Gastroesophageal sphincter (tissue), 4 donors: Measurements from ENCODE around the gene NFAM1. TPM values are rescaled to one million over a fixed set of nuclear protein-coding genes. Genes with fewer than 3 reads are reported as not detected.

Source experiments
- ATAC-seq: fragments of 150-250 bp; one replicate; pipeline ENCODE4 v1.9.1; 2016; ENCODE audit warnings: mild to moderate bottlenecking, moderate library complexity
- H3K27ac ChIP-seq, 4 donors: fragments of 200-600 bp; sonication (generic) in 3 of 4; 1 replicate in 3 of 4; 2 replicates in 1 of 4; pipeline ENCODE4 v1.5.1; 2016 to 2019
- H3K27me3 ChIP-seq: fragments of 200-600 bp; sonication (generic); one replicate; pipeline ENCODE4 v1.5.1; 2019
- H3K36me3 ChIP-seq, 2 donors: fragments of 200-600 bp; sonication (generic); one replicate each; pipeline ENCODE4 v1.5.1; 2019; ENCODE audit warnings: control low read depth in 1 of 2
- H3K4me1 ChIP-seq, 3 donors: fragments of 200-600 bp; sonication (generic); 1 replicate in 2 of 3; 2 replicates in 1 of 3; pipeline ENCODE4 v1.5.1; 2016 to 2019; ENCODE audit warnings: control low read depth in 2 of 3
- H3K4me3 ChIP-seq, 2 donors: fragments of 200-600 bp; sonication (generic); one replicate each; pipeline ENCODE4 v1.5.1; 2019; ENCODE audit warnings: mild to moderate bottlenecking in 1 of 2, moderate library complexity in 1 of 2
- H3K9me3 ChIP-seq, 3 donors: fragments of 200-600 bp; sonication (generic); one replicate each; pipeline ENCODE4 v1.5.1; 2017 to 2019; ENCODE audit warnings: control low read depth in 2 of 3
- CTCF ChIP-seq, 4 experiments: fragments of 200-600 bp in 2 of 4; fragments of 450-650 bp in 2 of 4; sonication (generic) in 1 of 4; IDR thresholded peaks; one replicate each; pipeline ENCODE4 v1.5.1; 2017 to 2019; ENCODE audit warnings: antibody characterized with exemption in 4 of 4, mild to moderate bottlenecking in 2 of 4, moderate library complexity in 2 of 4
- EP300 ChIP-seq: sonication (generic); formaldehyde crosslinking; IDR thresholded peaks from one replicate; pipeline ENCODE4 v1.6.1; 2017; ENCODE audit warnings: antibody characterized with exemption, mild to moderate bottlenecking
- POLR2A ChIP-seq, 2 donors: fragments of 450-650 bp; IDR thresholded peaks; one replicate each; pipeline ENCODE4 v1.6.1; 2017; ENCODE audit warnings: antibody characterized with exemption in 2 of 2, mild to moderate bottlenecking in 2 of 2, moderate library complexity in 1 of 2
- POLR2AphosphoS5 ChIP-seq: sonication (generic); formaldehyde crosslinking; IDR thresholded peaks from one replicate; pipeline ENCODE4 v1.6.1; 2017; ENCODE audit warnings: antibody characterized with exemption
- WGBS, 2 donors: methylation state at CpG; one replicate each; pipeline ENCODE4 v1.1.5; 2018; ENCODE audit warnings: low coverage in 1 of 2; 5-methylcytosine and 5-hydroxymethylcytosine counted together
- total RNA-seq, 4 donors: library from RNA; depleted of rRNA; stranded (reverse); fragments of >200 nt; gene quantifications; one replicate each; pipeline ENCODE4 v1.1.0, GENCODE V29; 2016

Gene NFAM1
- total RNA-seq, 4 donors from 2014 or later: 1.2 to 3.4 (median 2.7) TPM

GRCh38 chr22:42338479-42338878 is 93.7 kb downstream of the NFAM1 start:
- no peaks in the 10 kb centered on the region for H3K9me3 ChIP-seq
- H3K36me3 ChIP-seq: no peaks in the 10 kb centered on the region
- H3K4me1 ChIP-seq: peaks cover 0 to 30% (median 4%) of the 10 kb centered on the region in 3 donors
- H3K27me3 ChIP-seq: no peaks in the 10 kb centered on the region
- H3K27ac ChIP-seq: no peak overlapping the region
- no peak overlapping the region for H3K4me3 ChIP-seq
- TF ChIP-seq EP300 (no peak), POLR2AphosphoS5 (no peak), CTCF (IDR thresholded peaks at IDR 0.05) (no peak), POLR2A (IDR thresholded peaks at IDR 0.05) (no peak)
- 71 to 76% methylated on average over 9 to 21 of the region's 21 CpGs for WGBS, 2 donors
- ATAC-seq: no peak

- Histone ChIP-seq H3K4me1 (peaks cover 0 to 21% (median 4%) of the 10 kb centered on the region in 3 donors), H3K4me3 (no peak overlapping the region), H3K36me3 (no peaks in the 10 kb centered on the region), H3K27me3 (no peaks in the 10 kb centered on the region), H3K9me3 (no peaks in the 10 kb centered on the region), H3K27ac (no peak overlapping the region)
- TF ChIP-seq CTCF (IDR thresholded peaks at IDR 0.05): no peak
- no peak for TF ChIP-seq POLR2AphosphoS5
- no peak for TF ChIP-seq POLR2A (IDR thresholded peaks at IDR 0.05)
- no peak for TF ChIP-seq EP300
- ATAC-seq: no peak
Observed at GRCh38 chr22:42337356-42337755, 94.8 kb downstream of the NFAM1 start.

DNA sequence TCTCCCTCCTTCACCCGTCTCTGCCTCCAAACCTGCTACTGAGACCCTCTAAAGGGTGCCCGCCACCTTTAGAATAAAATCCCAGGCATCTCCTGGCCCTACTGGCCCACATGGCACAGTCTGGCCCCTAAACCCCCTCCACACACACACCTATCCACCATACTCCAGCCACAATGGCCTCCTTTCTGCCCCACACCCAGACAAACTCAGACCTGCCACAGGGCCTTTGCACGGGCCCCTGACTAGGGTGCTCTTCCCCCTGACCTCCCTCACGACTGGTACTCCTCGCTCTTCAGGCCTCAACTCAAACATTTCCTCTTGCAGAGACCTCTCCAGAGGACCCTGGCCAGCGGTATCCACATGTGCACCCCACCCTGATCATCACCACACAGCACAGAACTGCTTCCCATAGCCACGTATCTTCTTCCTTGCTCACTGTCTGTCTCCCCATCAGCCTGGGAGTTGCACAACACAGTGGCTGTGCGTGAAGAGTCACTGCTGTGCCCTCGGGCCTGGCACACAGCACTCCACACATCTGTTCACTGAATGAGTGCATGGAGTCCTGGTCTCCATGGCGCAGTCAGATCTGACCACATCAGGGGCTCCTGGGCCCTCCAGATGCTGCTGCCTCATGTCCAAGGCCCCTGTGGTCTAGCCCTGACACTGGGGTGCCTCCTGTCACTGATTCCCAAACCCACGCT is 95.5 kb downstream of the NFAM1 start:
- no peak for ATAC-seq
- H3K27ac ChIP-seq: no peak overlapping the region
- TF ChIP-seq POLR2AphosphoS5 (no peak), CTCF (IDR thresholded peaks at IDR 0.05) (no peak), EP300 (no peak), POLR2A (IDR thresholded peaks at IDR 0.05) (no peak)
- peaks cover 0 to 14% (median 4%) of the 10 kb centered on the region in 3 donors for H3K4me1 ChIP-seq
- H3K36me3 ChIP-seq: no peaks in the 10 kb centered on the region
- no peaks in the 10 kb centered on the region for H3K9me3 ChIP-seq
- H3K4me3 ChIP-seq: no peak overlapping the region
- no peaks in the 10 kb centered on the region for H3K27me3 ChIP-seq
- 90 to 96% methylated on average over 7 to 8 of the region's 11 CpGs for WGBS, 2 donors

DNA sequence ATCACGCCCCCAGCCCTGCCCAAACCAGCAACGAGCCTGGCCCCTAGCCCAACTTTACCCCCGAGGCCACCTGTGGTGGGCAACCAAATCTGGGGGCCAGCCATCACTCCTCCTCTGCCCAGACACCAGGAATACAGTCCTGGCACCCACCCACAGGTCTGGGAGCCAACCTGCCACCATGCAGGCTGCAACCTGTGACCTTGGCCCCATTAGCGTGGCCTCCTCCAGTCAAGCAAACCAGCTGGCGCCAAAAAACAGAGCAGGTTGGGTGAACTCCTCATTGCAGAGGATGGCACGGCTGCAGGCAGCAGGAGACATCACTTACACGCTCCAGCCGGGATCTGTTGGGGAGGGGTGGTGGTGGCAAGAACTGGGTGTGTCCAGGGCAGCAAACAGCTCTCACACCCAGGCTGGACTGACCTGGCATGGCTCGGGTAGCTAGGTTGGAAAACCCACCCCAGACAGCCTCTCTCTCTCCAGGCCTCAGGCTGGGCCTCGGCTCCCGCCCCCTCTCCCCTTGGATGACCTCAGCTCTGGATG is 96.3 kb downstream of the NFAM1 start:
- H3K9me3 ChIP-seq: no peaks in the 10 kb centered on the region
- no CpG with 5 or more reads among the region's 11 CpGs for WGBS, 2 donors
- no peaks in the 10 kb centered on the region for H3K36me3 ChIP-seq
- H3K27ac ChIP-seq: no peak overlapping the region
- TF ChIP-seq CTCF (IDR thresholded peaks at IDR 0.05): no peak
- no peak for TF ChIP-seq POLR2AphosphoS5
- TF ChIP-seq POLR2A (IDR thresholded peaks at IDR 0.05): no peak
- no peaks in the 10 kb centered on the region for H3K27me3 ChIP-seq
- H3K4me1 ChIP-seq: peaks cover 0 to 8% (median under 1%) of the 10 kb centered on the region in 3 donors
- ATAC-seq: no peak
- H3K4me3 ChIP-seq: no peak overlapping the region

GRCh38 chr22:42334875-42335512 is 97.2 kb downstream of the NFAM1 start:
- no peaks in the 10 kb centered on the region for H3K27me3 ChIP-seq
- no peaks in the 10 kb centered on the region for H3K36me3 ChIP-seq
- H3K27ac ChIP-seq: no peak overlapping the region
- peaks cover 0 to 6% (median 0%) of the 10 kb centered on the region in 3 donors for H3K4me1 ChIP-seq
- no peaks in the 10 kb centered on the region for H3K9me3 ChIP-seq
- TF ChIP-seq POLR2A (IDR thresholded peaks at IDR 0.05) (no peak), CTCF (IDR thresholded peaks at IDR 0.05) (no peak)
- no peak for ATAC-seq
- whole genome bisulfite sequencing, 2 donors: 73 to 78% methylated on average over 3 to 5 of the region's 11 CpGs
- no peak overlapping the region for H3K4me3 ChIP-seq
